WTC11 (cell line): ENCODE data around the gene HOMER2. TPM values are rescaled to one million over a fixed set of nuclear protein-coding genes. Genes with fewer than 3 reads are reported as not detected.

ENCODE experiments used
- ATAC-seq: fragments of 200-7000 bp; cut with Tn5 transposase; 2 replicates; pipeline ENCODE4 v1.10.0; 2021; ENCODE audit warnings: mild to moderate bottlenecking, moderate library complexity
- CTCF ChIA-PET: fragments of 300-600 bp; sonication (Branson Sonifier 250); formaldehyde crosslinking; loops from one replicate; lab custom pipeline; 2021; ENCODE audit warnings: antibody characterized with exemption; lab: Charles Lee
- POLR2A ChIA-PET: fragments of 350-600 bp; sonication (Branson Sonifier 250); formaldehyde crosslinking; loops from one replicate; lab custom pipeline; 2021; ENCODE audit warnings: antibody characterized with exemption; lab: Charles Lee
- DNase-seq: peaks from one replicate; pipeline ENCODE4 v3.0.0; 2021; ENCODE audit warnings: low spot score
- H3K27ac Mint-ChIP-seq: 2 replicates; pipeline ENCODE4 v1.8.0; 2021; ENCODE audit warnings: mixed read lengths
- H3K27me3 Mint-ChIP-seq: 2 replicates; pipeline ENCODE4 v1.8.0; 2021; ENCODE audit warnings: low read depth, mild to moderate bottlenecking, moderate library complexity, mixed read lengths
- H3K36me3 Mint-ChIP-seq: 2 replicates; pipeline ENCODE4 v1.8.0; 2021; ENCODE audit warnings: mixed read lengths
- H3K4me1 Mint-ChIP-seq: 2 replicates; pipeline ENCODE4 v1.8.0; 2022; ENCODE audit warnings: mixed read lengths
- H3K4me3 Mint-ChIP-seq: 2 replicates; pipeline ENCODE4 v1.8.0; 2021; ENCODE audit warnings: mild to moderate bottlenecking, moderate library complexity, mixed read lengths
- H3K9me3 Mint-ChIP-seq: 2 replicates; pipeline ENCODE4 v1.8.0; 2021; ENCODE audit warnings: mixed read lengths
- ARID4B ChIP-seq: sonication (generic); formaldehyde crosslinking; IDR thresholded peaks from 2 replicates; pipeline ENCODE4 v1.8.0; 2023; ENCODE audit warnings: missing genetic modification reagents, mild to moderate bottlenecking, borderline replicate concordance
- ATF1 ChIP-seq: sonication (generic); formaldehyde crosslinking; IDR thresholded peaks from 2 replicates; pipeline ENCODE4 v1.8.1; 2023; ENCODE audit warnings: mild to moderate bottlenecking, moderate library complexity, missing genetic modification reagents
- EMX1 ChIP-seq: fragments of 250-450 bp; sonication (Bioruptor Pico); IDR thresholded peaks from 2 replicates; pipeline ENCODE4 v1.8.0; 2021; ENCODE audit warnings: mild to moderate bottlenecking
- ERG ChIP-seq: fragments of 250-450 bp; sonication (Bioruptor Pico); IDR thresholded peaks from 2 replicates; pipeline ENCODE4 v1.8.0; 2021; ENCODE audit warnings: mild to moderate bottlenecking
- FOXP1 ChIP-seq: sonication (generic); formaldehyde crosslinking; IDR thresholded peaks from 2 replicates; pipeline ENCODE4 v1.8.0; 2022; ENCODE audit warnings: missing genetic modification reagents, mild to moderate bottlenecking, moderate library complexity, borderline replicate concordance
- FOXP4 ChIP-seq: sonication (generic); formaldehyde crosslinking; IDR thresholded peaks from 2 replicates; pipeline ENCODE4 v1.8.0; 2022; ENCODE audit warnings: mild to moderate bottlenecking, missing genetic modification reagents
- GTF2I ChIP-seq: fragments of 250-450 bp; sonication (Bioruptor Pico); conservative IDR thresholded peaks from 2 replicates; pipeline ENCODE4 v1.4.0; 2021; ENCODE audit warnings: mild to moderate bottlenecking
- KAT7 ChIP-seq: sonication (generic); formaldehyde crosslinking; IDR thresholded peaks from 2 replicates; pipeline ENCODE4 v1.8.1; 2023; ENCODE audit warnings: missing genetic modification reagents, mild to moderate bottlenecking, borderline replicate concordance
- NFYB ChIP-seq: sonication (generic); formaldehyde crosslinking; conservative IDR thresholded peaks from 2 replicates; pipeline ENCODE4 v1.8.0; 2022; ENCODE audit warnings: low read depth, missing genetic modification reagents
- NR3C1 ChIP-seq: sonication (generic); formaldehyde crosslinking; conservative IDR thresholded peaks from 2 replicates; pipeline ENCODE4 v1.8.1; 2023; ENCODE audit warnings: low read depth, mild to moderate bottlenecking, missing genetic modification reagents
- SOX15 ChIP-seq: fragments of 250-450 bp; sonication (Bioruptor Pico); IDR thresholded peaks from 2 replicates; pipeline ENCODE4 v1.9.0; 2021; ENCODE audit warnings: mild to moderate bottlenecking
- STAT6 ChIP-seq: sonication (generic); formaldehyde crosslinking; conservative IDR thresholded peaks from 2 replicates; pipeline ENCODE4 v1.8.1; 2023; ENCODE audit warnings: mild to moderate bottlenecking, low read depth, missing genetic modification reagents, moderate library complexity
- TCF7 ChIP-seq: sonication (generic); formaldehyde crosslinking; IDR thresholded peaks from 2 replicates; pipeline ENCODE4 v1.8.0; 2022; ENCODE audit warnings: mild to moderate bottlenecking, low read depth, missing genetic modification reagents, moderate library complexity
- USF2 ChIP-seq: sonication (generic); formaldehyde crosslinking; IDR thresholded peaks from 2 replicates; pipeline ENCODE4 v1.8.1; 2023; ENCODE audit warnings: mild to moderate bottlenecking, missing genetic modification reagents, moderate library complexity
- ZBTB43 ChIP-seq: sonication (generic); formaldehyde crosslinking; IDR thresholded peaks from 2 replicates; pipeline ENCODE4 v1.8.1; 2023; ENCODE audit warnings: mild to moderate bottlenecking, missing genetic modification reagents
- ZMAT4 ChIP-seq: fragments of 250-450 bp; sonication (Bioruptor Pico); IDR thresholded peaks from 2 replicates; pipeline ENCODE4 v1.9.0; 2021; ENCODE audit warnings: mild to moderate bottlenecking
- total RNA-seq: library from RNA; stranded (reverse); gene quantifications from 3 replicates; pipeline ENCODE4 v1.2.3, GENCODE V29; 2021
- TF ChIP-seq, protein P1 (sequence below): sonication (generic); formaldehyde crosslinking; IDR thresholded peaks from 2 replicates; pipeline ENCODE4 v1.8.1; 2022; ENCODE audit warnings: mild to moderate bottlenecking, moderate library complexity, missing genetic modification reagents

HOMER2 gene
- total RNA-seq, 1 experiment from 2014 or later = 17.4 TPM

DNA sequence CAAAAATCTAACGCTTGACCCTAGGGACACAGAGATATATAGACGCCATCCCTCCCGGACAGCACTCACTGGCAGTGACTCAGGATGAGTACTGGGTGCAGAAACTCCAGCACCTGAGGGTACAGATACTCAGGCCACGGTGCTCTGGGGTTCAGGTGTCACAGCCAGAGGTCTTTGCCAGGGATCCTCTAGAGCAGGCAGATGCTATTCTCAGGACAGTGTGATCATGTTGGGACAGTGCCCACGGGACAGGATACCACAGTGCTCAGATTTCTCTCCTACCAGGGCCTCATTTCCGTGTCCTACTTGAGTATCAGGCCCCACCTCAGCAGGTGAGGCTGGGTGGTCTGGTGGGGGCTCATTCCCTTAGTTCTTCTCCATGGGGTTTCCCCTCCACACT is 34.4 kb downstream of the HOMER2 start:
- Mint-ChIP-seq H3K27me3 (no peaks in the 10 kb centered on the region; the same call in 1 of the 2 replicates), H3K27ac (no peak overlapping the region), H3K36me3 (no peaks in the 10 kb centered on the region), H3K9me3 (no peaks in the 10 kb centered on the region), H3K4me3 (no peak overlapping the region), H3K4me1 (no peaks in the 10 kb centered on the region)
- ATAC-seq (no peak), DNase-seq (no peak)
- CTCF ChIA-PET = no interaction called here
- POLR2A ChIA-PET = no interaction called here
- no peak for TF ChIP-seq FOXP4
- no peak for TF ChIP-seq NR3C1

GRCh38 chr15:82917249-82917648 is 35.3 kb downstream of the HOMER2 start:
- DNase-seq (no peak), ATAC-seq (no peak; the same call in 1 of the 2 replicates)
- POLR2A ChIA-PET = interaction anchor here (0.7 to 1.0 kb wide), 2 partner anchors 15 to 322 kb away, joined by 4 read pairs; no protein-coding TSS in a partner anchor
- Mint-ChIP-seq H3K27me3 (no peaks in the 10 kb centered on the region; the same call in 1 of the 2 replicates), H3K4me1 (no peaks in the 10 kb centered on the region), H3K9me3 (no peaks in the 10 kb centered on the region), H3K36me3 (no peaks in the 10 kb centered on the region), H3K4me3 (no peak overlapping the region), H3K27ac (no peak overlapping the region)
- TF ChIP-seq SOX15 (CRISPR knock-in tag) = no peak
- no peak for TF ChIP-seq STAT6 (CRISPR knock-in tag)
- TF ChIP-seq, protein P1, sequence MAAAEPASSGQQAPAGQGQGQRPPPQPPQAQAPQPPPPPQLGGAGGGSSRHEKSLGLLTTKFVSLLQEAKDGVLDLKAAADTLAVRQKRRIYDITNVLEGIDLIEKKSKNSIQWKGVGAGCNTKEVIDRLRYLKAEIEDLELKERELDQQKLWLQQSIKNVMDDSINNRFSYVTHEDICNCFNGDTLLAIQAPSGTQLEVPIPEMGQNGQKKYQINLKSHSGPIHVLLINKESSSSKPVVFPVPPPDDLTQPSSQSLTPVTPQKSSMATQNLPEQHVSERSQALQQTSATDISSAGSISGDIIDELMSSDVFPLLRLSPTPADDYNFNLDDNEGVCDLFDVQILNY (CRISPR knock-in tag) = no peak
- TF ChIP-seq ZBTB43 (CRISPR knock-in tag) = no peak
- TF ChIP-seq USF2 (CRISPR knock-in tag) = no peak
- no peak for TF ChIP-seq ARID4B
- no peak for TF ChIP-seq GTF2I (CRISPR knock-in tag)
- TF ChIP-seq TCF7 (CRISPR knock-in tag) = no peak
- TF ChIP-seq EMX1 (CRISPR knock-in tag) = no peak
- TF ChIP-seq ATF1 (CRISPR knock-in tag) = no peak
- no peak for TF ChIP-seq ZMAT4 (CRISPR knock-in tag)
- TF ChIP-seq FOXP1 (CRISPR knock-in tag) = no peak
- no peak for TF ChIP-seq KAT7 (CRISPR knock-in tag)
- TF ChIP-seq ERG (CRISPR knock-in tag) = no peak
- TF ChIP-seq NR3C1 = no peak
- TF ChIP-seq NFYB (CRISPR knock-in tag) = no peak
- CTCF ChIA-PET = no interaction called here
